ENCODE results near the gene INTS14. TPM values are rescaled to one million over a fixed set of nuclear protein-coding genes. Genes with fewer than 3 reads are reported as not detected.

Gene INTS14
- total RNA-seq = 10 to 100 TPM; 35.3 to 40.3 TPM
- 10 to 100 TPM; 27.1 to 31.2 TPM for polyA plus RNA-seq

GRCh38 chr15:65610871-65611718 lies at the start of gene INTS14:
Gene INTS14 (minus strand): TSS chr15:65611131. CDS start chr15:65607380, 3,751 bp downstream.
- intact Hi-C loops (cut with micrococcal nuclease) = loop anchor here (1.0 to 5.0 kb wide), 4 partner anchors 79 to 258 kb away; partner anchors contain the start of genes DPP8, HACD3 and RAB11A

DNA sequence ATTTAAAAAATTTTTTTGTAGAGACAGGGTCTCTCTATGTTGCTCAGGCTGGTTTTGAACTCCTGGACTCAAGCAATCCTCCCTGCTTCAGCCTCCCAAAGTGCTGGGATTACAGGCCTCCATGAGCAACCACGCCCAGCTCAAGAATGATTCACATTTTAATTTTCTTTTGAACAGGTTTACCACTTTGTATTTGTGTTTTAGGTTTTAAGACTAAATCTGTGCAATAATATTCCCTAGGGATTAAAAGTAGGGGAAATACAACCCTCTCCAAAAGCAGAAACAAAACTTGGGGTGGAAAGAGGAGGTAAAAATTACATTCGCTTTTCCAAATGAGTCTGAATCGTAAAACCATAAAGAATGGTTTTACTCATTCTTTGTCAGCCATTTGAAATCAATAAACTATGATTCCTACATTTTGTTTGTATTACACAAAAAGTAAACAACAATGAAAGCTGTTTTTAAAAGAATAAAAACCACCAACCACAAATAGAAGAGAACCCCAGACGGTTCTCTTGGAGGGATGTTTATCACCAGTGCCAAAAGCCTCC lies 48.6 kb upstream of the INTS14 start:
- Histone ChIP-seq H3K9me3 (ENCODE audit: control insufficient read depth in 1 of 2, low read length in 2 of 2) (no peaks in the 10 kb centered on the region), H3K36me3 (ENCODE audit: insufficient read depth, low read length) (peaks cover 28% of the 10 kb centered on the region), H3K4me3 (ENCODE audit: low read length in 2 of 2) (no peak overlapping the region), H3K27me3 (ENCODE audit: insufficient read depth, low read length) (no peaks in the 10 kb centered on the region), H3K27ac (ENCODE audit: low read depth, low read length) (no peak overlapping the region), H3K4me1 (ENCODE audit: insufficient read depth, low read length) (no peaks in the 10 kb centered on the region)
- H3K27ac Mint-ChIP-seq = no peak overlapping the region
- CTCF ChIA-PET (ENCODE audit: partially characterized antibody) = interaction anchor here (1.0 to 1.3 kb wide), 3 partner anchors 11 to 169 kb away, joined by 3 to 5 read pairs (median 4); no protein-coding TSS in a partner anchor
- no peak overlapping the region for H3K4me3 Mint-ChIP-seq
- POLR2A ChIA-PET (ENCODE audit: partially characterized antibody) = interaction anchor here (1.4 kb wide), 1 partner anchor 132 kb away, joined by 5 read pairs; the partner anchor contains the start of gene DENND4A
- peaks cover 20 to 68% of the 10 kb centered on the region in 2 donors for H3K36me3 Mint-ChIP-seq
- intact Hi-C loops (cut with micrococcal nuclease) = no loop called here
- no peaks in the 10 kb centered on the region for H3K9me3 Mint-ChIP-seq
- no peaks in the 10 kb centered on the region for H3K27me3 Mint-ChIP-seq
- H3K4me1 Mint-ChIP-seq = no peaks in the 10 kb centered on the region
- DNase-seq = no peak

More at GRCh38 chr15:65610871-65611718, at the start of gene INTS14:
- peaks cover 21 to 49% (median 34%) of the 10 kb centered on the region in 4 donors for H3K4me1 Mint-ChIP-seq
- POLR2A ChIA-PET (ENCODE audit: partially characterized antibody) = interaction anchor here (0.6 to 3.2 kb wide), 22 partner anchors 10 to 682 kb away, joined by 3 to 32 read pairs (median 5); partner anchors contain the start of genes DENND4A, DIS3L, DPP8 and HACD3
- H3K27ac Mint-ChIP-seq = peak within 1 kb of the TSS; percentile 98 to 99 (median 99)
- DNase-seq = peak; percentile 83 to 89 (median 84)
- Histone ChIP-seq H3K9me3 (ENCODE audit: control insufficient read depth in 1 of 2, low read length in 2 of 2) (no peaks in the 10 kb centered on the region), H3K4me1 (ENCODE audit: insufficient read depth, low read length) (peaks cover 27% of the 10 kb centered on the region), H3K4me3 (ENCODE audit: low read length in 2 of 2) (peak within 1 kb of the TSS; percentile 85 to 97), H3K27me3 (ENCODE audit: insufficient read depth, low read length) (no peaks in the 10 kb centered on the region), H3K36me3 (ENCODE audit: insufficient read depth, low read length) (no peaks in the 10 kb centered on the region), H3K27ac (ENCODE audit: low read depth, low read length) (peak within 1 kb of the TSS; percentile 76)
- H3K4me3 Mint-ChIP-seq = peak within 1 kb of the TSS; percentile 96 to 99 (median 98)
- H3K9me3 Mint-ChIP-seq = no peaks in the 10 kb centered on the region
- no peaks in the 10 kb centered on the region for H3K27me3 Mint-ChIP-seq
- CTCF ChIA-PET (ENCODE audit: partially characterized antibody) = interaction anchor here (0.6 to 2.7 kb wide), 10 partner anchors 21 to 893 kb away, joined by 3 to 20 read pairs (median 4); partner anchors contain the start of genes RAB11A and RPL4
- peaks cover 0 to 12% of the 10 kb centered on the region in 2 donors for H3K36me3 Mint-ChIP-seq

- H3K27me3 Mint-ChIP-seq = no peaks in the 10 kb centered on the region
- intact Hi-C loops (cut with micrococcal nuclease) = no loop called here
- H3K36me3 Mint-ChIP-seq = peaks cover 17 to 71% of the 10 kb centered on the region in 2 donors
- H3K4me1 Mint-ChIP-seq = peaks cover under 1 to 6% (median 2%) of the 10 kb centered on the region in 4 donors
- CTCF ChIA-PET (ENCODE audit: partially characterized antibody) = interaction anchor here (1.5 kb wide), 1 partner anchor 60 kb away, joined by 3 read pairs; no protein-coding TSS in a partner anchor
- POLR2A ChIA-PET (ENCODE audit: partially characterized antibody) = no interaction called here
- peak overlapping the region in 1 of 7 donors; percentile 11 for H3K27ac Mint-ChIP-seq
- DNase-seq = no peak
- no peak overlapping the region for H3K4me3 Mint-ChIP-seq
- Histone ChIP-seq H3K36me3 (ENCODE audit: insufficient read depth, low read length) (peaks cover 20% of the 10 kb centered on the region), H3K4me1 (ENCODE audit: insufficient read depth, low read length) (no peaks in the 10 kb centered on the region), H3K27ac (ENCODE audit: low read depth, low read length) (no peak overlapping the region), H3K27me3 (ENCODE audit: insufficient read depth, low read length) (no peaks in the 10 kb centered on the region), H3K4me3 (ENCODE audit: low read length in 2 of 2) (no peak overlapping the region), H3K9me3 (ENCODE audit: control insufficient read depth in 1 of 2, low read length in 2 of 2) (no peaks in the 10 kb centered on the region)
- peaks cover 0 to under 1% (median 0%) of the 10 kb centered on the region in 8 donors for H3K9me3 Mint-ChIP-seq
These were observed 44.5 kb upstream of the INTS14 start for GRCh38 chr15:65655457-65655856.

DNA sequence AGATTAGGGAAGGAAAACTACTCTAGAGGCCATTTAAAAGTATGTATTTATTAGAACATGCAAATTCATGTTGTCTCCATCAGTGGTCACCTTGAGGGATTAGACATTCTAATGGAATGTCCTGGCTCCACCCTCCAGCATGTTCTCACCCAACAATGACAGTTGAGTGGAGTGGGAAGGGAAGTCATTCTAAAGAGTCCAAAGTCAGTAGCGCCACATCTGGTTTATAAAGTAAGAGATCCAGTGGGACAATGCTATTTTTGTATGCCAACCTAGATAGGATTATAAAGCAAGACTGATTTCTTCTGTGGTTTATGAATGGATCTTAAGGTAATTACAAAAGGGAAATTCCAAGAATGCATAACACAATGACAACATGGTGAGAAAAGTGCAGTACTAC lies 44.1 kb upstream of the INTS14 start:
- Mint-ChIP-seq H3K9me3 (peaks cover 0 to 2% (median 0%) of the 10 kb centered on the region in 8 donors), H3K36me3 (peaks cover 21 to 68% of the 10 kb centered on the region in 2 donors), H3K4me3 (no peak overlapping the region), H3K27me3 (no peaks in the 10 kb centered on the region), H3K4me1 (peaks cover 4 to 10% (median 6%) of the 10 kb centered on the region in 4 donors), H3K27ac (peak overlapping the region in 3 of 7 donors; percentile 11 to 22 (median 18))
- Histone ChIP-seq H3K36me3 (ENCODE audit: insufficient read depth, low read length) (peaks cover 20% of the 10 kb centered on the region), H3K4me3 (ENCODE audit: low read length in 2 of 2) (no peak overlapping the region), H3K9me3 (ENCODE audit: control insufficient read depth in 1 of 2, low read length in 2 of 2) (no peaks in the 10 kb centered on the region), H3K4me1 (ENCODE audit: insufficient read depth, low read length) (no peaks in the 10 kb centered on the region), H3K27ac (ENCODE audit: low read depth, low read length) (no peak overlapping the region), H3K27me3 (ENCODE audit: insufficient read depth, low read length) (no peaks in the 10 kb centered on the region)
- DNase-seq = no peak
- ChIA-PET CTCF (ENCODE audit: partially characterized antibody) (interaction anchor here (1.5 kb wide), 1 partner anchor 59 kb away, joined by 3 read pairs; no protein-coding TSS in a partner anchor), POLR2A (ENCODE audit: partially characterized antibody) (no interaction called here)
- intact Hi-C loops (cut with micrococcal nuclease) = no loop called here

DNA sequence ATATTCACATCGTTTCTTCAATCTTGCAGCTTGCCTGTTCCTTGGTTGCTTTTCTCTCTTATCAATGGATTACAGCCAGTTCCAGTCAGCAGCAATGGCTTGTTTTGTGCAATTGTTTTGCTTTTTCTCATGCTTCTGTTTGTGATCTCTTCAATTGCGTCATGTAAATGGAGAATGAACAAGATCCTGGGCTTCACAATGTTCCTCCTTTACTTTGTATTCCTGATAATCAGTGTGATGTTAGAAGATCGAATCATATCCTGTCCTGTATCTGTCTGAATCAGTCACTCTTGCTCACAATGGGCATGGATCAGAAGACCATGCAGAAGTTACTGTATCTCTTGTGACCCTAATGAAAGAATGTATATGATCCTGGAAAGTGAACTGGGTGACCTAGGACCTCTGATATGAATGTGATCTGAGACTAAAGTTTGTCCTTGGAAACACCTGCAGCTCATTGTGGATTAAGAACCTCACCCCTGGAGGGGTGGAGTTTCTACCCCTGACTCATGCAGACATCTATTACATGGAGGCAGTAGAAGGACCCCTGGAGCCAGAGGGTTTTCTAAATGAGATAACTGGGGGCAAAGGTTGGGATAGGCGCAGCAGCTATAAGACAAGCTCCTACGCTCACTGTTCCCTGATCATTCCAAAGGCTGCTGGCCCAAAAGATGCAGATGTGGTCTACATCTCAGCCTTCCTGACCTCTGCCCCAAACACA lies 43.0 kb upstream of the INTS14 start:
- peaks cover 20% of the 10 kb centered on the region for H3K36me3 ChIP-seq (ENCODE audit: insufficient read depth, low read length)
- H3K4me3 ChIP-seq (ENCODE audit: low read length in 2 of 2) = no peak overlapping the region
- no peak for DNase-seq
- intact Hi-C loops (cut with micrococcal nuclease) = no loop called here
- Mint-ChIP-seq H3K27ac (peak overlapping the region in 3 of 7 donors; percentile 20 to 58 (median 23)), H3K36me3 (peaks cover 21 to 63% of the 10 kb centered on the region in 2 donors), H3K4me1 (peaks cover 4 to 14% (median 10%) of the 10 kb centered on the region in 4 donors), H3K9me3 (peaks cover 0 to 2% (median 0%) of the 10 kb centered on the region in 8 donors), H3K27me3 (no peaks in the 10 kb centered on the region), H3K4me3 (no peak overlapping the region)
- ChIA-PET POLR2A (ENCODE audit: partially characterized antibody) (interaction anchor here (1.2 kb wide), 1 partner anchor 47 kb away, joined by 4 read pairs; no protein-coding TSS in a partner anchor), CTCF (ENCODE audit: partially characterized antibody) (interaction anchor here (2.5 to 3.0 kb wide), 2 partner anchors 15 to 203 kb away, joined by 10 to 12 read pairs; no protein-coding TSS in a partner anchor)
- no peaks in the 10 kb centered on the region for H3K9me3 ChIP-seq (ENCODE audit: control insufficient read depth in 1 of 2, low read length in 2 of 2)
- no peaks in the 10 kb centered on the region for H3K27me3 ChIP-seq (ENCODE audit: insufficient read depth, low read length)
- H3K27ac ChIP-seq (ENCODE audit: low read depth, low read length) = no peak overlapping the region
- H3K4me1 ChIP-seq (ENCODE audit: insufficient read depth, low read length) = no peaks in the 10 kb centered on the region

- no peak for DNase-seq
- Histone ChIP-seq H3K9me3 (ENCODE audit: control insufficient read depth in 1 of 2, low read length in 2 of 2) (no peaks in the 10 kb centered on the region), H3K4me3 (ENCODE audit: low read length in 2 of 2) (no peak overlapping the region), H3K4me1 (ENCODE audit: insufficient read depth, low read length) (no peaks in the 10 kb centered on the region), H3K36me3 (ENCODE audit: insufficient read depth, low read length) (peaks cover 19% of the 10 kb centered on the region), H3K27ac (ENCODE audit: low read depth, low read length) (no peak overlapping the region), H3K27me3 (ENCODE audit: insufficient read depth, low read length) (no peaks in the 10 kb centered on the region)
- CTCF ChIA-PET (ENCODE audit: partially characterized antibody) = interaction anchor here (2.5 to 3.0 kb wide), 2 partner anchors 14 to 203 kb away, joined by 10 to 12 read pairs; no protein-coding TSS in a partner anchor
- Mint-ChIP-seq H3K27ac (peak overlapping the region in 2 of 7 donors; percentile 41 to 80), H3K4me3 (no peak overlapping the region), H3K4me1 (peaks cover 4 to 14% (median 10%) of the 10 kb centered on the region in 4 donors), H3K27me3 (no peaks in the 10 kb centered on the region), H3K9me3 (peaks cover 0 to 2% (median 0%) of the 10 kb centered on the region in 8 donors), H3K36me3 (peaks cover 21 to 57% of the 10 kb centered on the region in 2 donors)
- POLR2A ChIA-PET (ENCODE audit: partially characterized antibody) = interaction anchor here (1.2 kb wide), 1 partner anchor 46 kb away, joined by 4 read pairs; no protein-coding TSS in a partner anchor
- intact Hi-C loops (cut with micrococcal nuclease) = no loop called here
These were observed 42.4 kb upstream of the INTS14 start for GRCh38 chr15:65653341-65653740.

All from CD4-positive, alpha-beta memory T cell (primary cell).